CD14-positive monocyte (primary cell): ENCODE results near the gene C4orf36. TPM values are rescaled to one million over a fixed set of nuclear protein-coding genes. Genes with fewer than 3 reads are reported as not detected.

Experiments
- DNase-seq, 3 donors: peaks; one replicate each; pipeline ENCODE4 v3.0.0-alpha.2; 2011 to 2022
- H2AFZ ChIP-seq: 2 replicates; pipeline ENCODE4 v1.6.0; 2012; ENCODE audit warnings: mild to moderate bottlenecking, low read depth, low read length, inconsistent platforms; ENCODE audit not compliant: insufficient read depth, poor library complexity, severe bottlenecking
- H3K27ac ChIP-seq, 2 donors: 1 replicate in 1 of 2; 2 replicates in 1 of 2; pipeline ENCODE4 v1.5.1; 2012 to 2013; ENCODE audit warnings: low read length in 2 of 2, control low read depth in 1 of 2, inconsistent platforms in 1 of 2, low read depth in 1 of 2, mild to moderate bottlenecking in 1 of 2
- H3K27me3 ChIP-seq, 2 donors: one replicate each; pipeline versions ENCODE4 v1.6.0 to v1.6.1; 2011 to 2013; ENCODE audit warnings: low read length in 2 of 2; ENCODE audit not compliant: control insufficient read depth in 2 of 2, insufficient read depth in 2 of 2
- H3K36me3 ChIP-seq, 2 donors: replicated peaks in 1 of 2; 1 replicate in 1 of 2; 2 replicates in 1 of 2; pipeline versions ENCODE4 v1.5.1 to v1.6.1; 2012 to 2013; ENCODE audit warnings: low read length in 2 of 2, control low read depth in 1 of 2, inconsistent platforms in 1 of 2, mild to moderate bottlenecking in 1 of 2; ENCODE audit not compliant: insufficient read depth in 2 of 2, control insufficient read depth in 1 of 2
- H3K4me1 ChIP-seq, 2 donors: 1 replicate in 1 of 2; 2 replicates in 1 of 2; pipeline versions ENCODE4 v1.5.1 to v1.6.1; 2012 to 2013; ENCODE audit warnings: low read length in 2 of 2, control low read depth in 1 of 2, inconsistent platforms in 1 of 2, mild to moderate bottlenecking in 1 of 2, moderate library complexity in 1 of 2; ENCODE audit not compliant: insufficient read depth in 2 of 2, control insufficient read depth in 1 of 2
- H3K4me2 ChIP-seq: replicated peaks from 2 replicates; pipeline ENCODE3; 2012; ENCODE audit warnings: low read length, moderate library complexity, mild to moderate bottlenecking; ENCODE audit not compliant: poor library complexity, severe bottlenecking; ENCODE audit errors: extremely low read depth
- H3K4me3 ChIP-seq, 3 experiments: fragments of 200-600 bp in 1 of 3; sonication (generic) in 1 of 3; replicated peaks in 1 of 3; 1 replicate in 2 of 3; 2 replicates in 1 of 3; pipeline ENCODE4 v1.5.1; 2011 to 2013; ENCODE audit warnings: low read length in 3 of 3, mild to moderate bottlenecking in 3 of 3, control low read depth in 2 of 3, low read depth in 2 of 3, inconsistent platforms in 1 of 3, moderate library complexity in 1 of 3
- H3K79me2 ChIP-seq: 2 replicates; pipeline ENCODE4 v1.6.0; 2012; ENCODE audit warnings: mild to moderate bottlenecking, control low read depth, inconsistent platforms, low read length, moderate library complexity; ENCODE audit not compliant: insufficient read depth
- H3K9ac ChIP-seq: 2 replicates; pipeline ENCODE4 v1.6.0; 2017; ENCODE audit warnings: low read length, mild to moderate bottlenecking; ENCODE audit not compliant: insufficient read depth, poor library complexity, severe bottlenecking
- H3K9me3 ChIP-seq, 2 donors: replicated peaks in 1 of 2; 1 replicate in 1 of 2; 2 replicates in 1 of 2; pipeline versions ENCODE4 v1.5.1 to v1.6.1; 2012 to 2013; ENCODE audit warnings: low read length in 2 of 2, control low read depth in 1 of 2; ENCODE audit not compliant: control insufficient read depth in 1 of 2, insufficient read depth in 1 of 2
- H4K20me1 ChIP-seq: 2 replicates; pipeline ENCODE4 v1.6.0; 2012; ENCODE audit warnings: mild to moderate bottlenecking, low read length, control low read depth, moderate library complexity; ENCODE audit not compliant: insufficient read depth
- H3K27ac Mint-ChIP-seq, 7 donors: one replicate each; pipeline ENCODE4 v1.8.0; 2020; ENCODE audit warnings: mild to moderate bottlenecking in 7 of 7, mixed read lengths in 7 of 7, moderate library complexity in 6 of 7, inconsistent platforms in 2 of 7
- H3K27me3 Mint-ChIP-seq, 3 donors: one replicate each; pipeline ENCODE4 v1.8.0; 2021 to 2022; ENCODE audit warnings: low read depth in 3 of 3, mild to moderate bottlenecking in 3 of 3, mixed read lengths in 3 of 3, moderate library complexity in 3 of 3, inconsistent platforms in 1 of 3
- H3K36me3 Mint-ChIP-seq, 2 donors: one replicate each; pipeline ENCODE4 v1.8.0; 2020; ENCODE audit warnings: mixed read lengths in 2 of 2, inconsistent platforms in 1 of 2, mild to moderate bottlenecking in 1 of 2
- H3K4me1 Mint-ChIP-seq: one replicate; pipeline ENCODE4 v1.8.0; 2020; ENCODE audit warnings: mild to moderate bottlenecking, mixed read lengths
- H3K4me3 Mint-ChIP-seq, 2 donors: one replicate each; pipeline ENCODE4 v1.8.0; 2020; ENCODE audit warnings: mild to moderate bottlenecking in 2 of 2, mixed read lengths in 2 of 2, moderate library complexity in 1 of 2
- H3K9me3 Mint-ChIP-seq, 7 donors: one replicate each; pipeline ENCODE4 v1.8.0; 2020 to 2022; ENCODE audit warnings: mixed read lengths in 7 of 7, mild to moderate bottlenecking in 6 of 7, moderate library complexity in 6 of 7, inconsistent platforms in 2 of 7
- CTCF ChIP-seq: fragments of 200-600 bp; IDR thresholded peaks from one replicate; pipeline ENCODE4 v1.8.0; 2022; ENCODE audit warnings: antibody characterized with exemption, mild to moderate bottlenecking
- WGBS: methylation state at CpG from one replicate; pipeline ENCODE4 v1.1.5; 2013; ENCODE audit warnings: missing lambda C conversion rate; ENCODE audit not compliant: insufficient coverage; 5-methylcytosine and 5-hydroxymethylcytosine counted together
- intact Hi-C, 2 donors: fragments of 100-400 bp; cut with micrococcal nuclease; formaldehyde crosslinking; loops; one replicate each; pipeline versions ENCODE4 v1.15.0 to v1.15.1; 2023
- polyA plus RNA-seq, 3 donors: library from polyadenylated mRNA; depleted of rRNA in 1 of 3; unstranded in 2 of 3; stranded (reverse) in 1 of 3; fragments of 300-500 nt in 2 of 3; fragments of >200 nt in 1 of 3; fragmentation: Illumina TruSeq in 2 of 3; gene quantifications; 1 replicate in 2 of 3; 2 replicates in 1 of 3; pipeline ENCODE4 v1.2.3, GENCODE V29; 2012 to 2021

The C4orf36 gene
- polyA plus RNA-seq, 3 donors: 0.14 TPM; not detected in 2

DNA sequence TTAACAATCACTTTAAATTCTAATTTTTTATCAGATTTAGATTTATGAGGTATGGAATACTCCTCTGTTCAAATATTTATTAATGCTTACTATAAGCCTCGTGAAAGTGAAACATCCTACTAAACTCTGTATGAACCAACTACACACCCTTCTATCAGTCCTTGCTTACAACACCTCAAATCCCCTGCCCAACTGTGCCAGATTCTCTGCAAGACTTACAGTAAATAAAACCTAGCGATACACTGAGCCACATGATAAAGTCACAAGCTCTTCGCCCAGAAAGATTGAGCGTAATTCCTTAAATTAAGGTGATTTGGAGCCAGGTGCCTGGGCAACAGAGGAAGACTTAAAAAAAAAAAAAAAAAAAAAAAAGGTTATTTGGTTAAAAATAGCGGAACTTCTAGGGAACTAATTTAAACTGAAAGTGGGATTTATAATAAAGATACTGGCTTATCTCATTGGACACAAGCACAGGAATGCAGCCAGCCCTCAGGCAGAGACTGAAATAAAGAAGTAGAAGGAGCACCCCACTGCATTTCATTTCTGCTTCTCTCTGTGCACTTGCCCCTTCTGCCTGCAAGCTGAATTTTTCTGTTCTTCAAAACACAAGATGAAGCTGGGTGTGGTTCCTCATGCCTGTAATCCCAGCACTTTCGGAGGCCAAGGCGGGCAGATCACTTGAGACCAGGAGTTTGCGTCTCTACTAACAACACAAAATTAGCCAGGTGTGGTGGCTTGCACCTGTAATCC lies 17.5 kb upstream of the C4orf36 start:
- no peaks in the 10 kb centered on the region for H3K27me3 ChIP-seq
- H3K4me1 ChIP-seq: peaks cover 57% of the 10 kb centered on the region in 2 donors
- H3K27ac Mint-ChIP-seq: peak overlapping the region; percentile 75 to 94 (median 91)
- no peaks in the 10 kb centered on the region for H3K27me3 Mint-ChIP-seq
- peak overlapping the region in 2 of 3 experiments; percentile 8 to 58 for H3K4me3 ChIP-seq
- H3K9ac ChIP-seq: no peak overlapping the region
- peak overlapping the region; percentile 52 for H3K4me2 ChIP-seq
- H3K36me3 ChIP-seq: no peaks in the 10 kb centered on the region
- peaks cover 0 to 3% of the 10 kb centered on the region in 2 donors for H3K36me3 Mint-ChIP-seq
- no peaks in the 10 kb centered on the region for H3K9me3 Mint-ChIP-seq
- H3K27ac ChIP-seq: peak overlapping the region; percentile 62 to 83
- TF ChIP-seq CTCF: no peak
- no peaks in the 10 kb centered on the region for H4K20me1 ChIP-seq
- no peaks in the 10 kb centered on the region for H3K79me2 ChIP-seq
- 0% methylated on average over 3 of the region's 8 CpGs for WGBS
- H3K9me3 ChIP-seq: no peaks in the 10 kb centered on the region
- intact Hi-C loops: loop anchor here (2.0 to 10.0 kb wide), 2 partner anchors 15 to 315 kb away; partner anchors contain the start of gene KLHL8 (in 1 of the 2)
- H2AFZ ChIP-seq: no peak overlapping the region
- H3K4me1 Mint-ChIP-seq: peaks cover 47% of the 10 kb centered on the region
- peak overlapping the region; percentile 58 to 76 for H3K4me3 Mint-ChIP-seq
- peak in 2 of 3 donors; percentile 39 to 48 for DNase-seq

GRCh38 chr4:86908251-86908657 lies 16.0 kb upstream of the C4orf36 start:
- Histone ChIP-seq H2AFZ (no peak overlapping the region), H3K4me2 (peak overlapping the region; percentile 66), H3K4me3 (peak overlapping the region in 1 of 3 experiments; percentile 59), H3K9me3 (no peaks in the 10 kb centered on the region), H3K36me3 (no peaks in the 10 kb centered on the region), H3K4me1 (peaks cover 64 to 69% of the 10 kb centered on the region in 2 donors), H3K27me3 (no peaks in the 10 kb centered on the region), H4K20me1 (no peaks in the 10 kb centered on the region), H3K27ac (peak overlapping the region; percentile 83 to 86), H3K9ac (no peak overlapping the region), H3K79me2 (no peaks in the 10 kb centered on the region)
- no peak for TF ChIP-seq CTCF
- Mint-ChIP-seq H3K4me3 (peak overlapping the region; percentile 54 to 62), H3K36me3 (no peaks in the 10 kb centered on the region), H3K4me1 (peaks cover 56% of the 10 kb centered on the region), H3K27me3 (no peaks in the 10 kb centered on the region), H3K9me3 (peaks cover 0 to 1% (median 0%) of the 10 kb centered on the region in 7 donors), H3K27ac (peak overlapping the region; percentile 90 to 97 (median 94))
- intact Hi-C loops: loop anchor here in 1 of 2 donors (2.0 kb wide), 1 partner anchor 17 kb away; no protein-coding TSS in a partner anchor
- WGBS: no CpG with 5 or more reads among the region's 2 CpGs
- peak; percentile 71 to 80 (median 73) for DNase-seq
